Progenitor cell of endocrine pancreas (in vitro differentiated cells): ENCODE data around the gene PTPN14. TPM values are rescaled to one million over a fixed set of nuclear protein-coding genes. Genes with fewer than 3 reads are reported as not detected.

Experiments used
- DNase-seq: peaks from one replicate; pipeline ENCODE4 v3.0.0; 2021; ENCODE audit warnings: low spot score; ENCODE audit not compliant: unreplicated experiment
- H3K27ac Mint-ChIP-seq: 2 replicates; pipeline ENCODE4 v1.8.0; 2021; ENCODE audit warnings: mild to moderate bottlenecking, moderate library complexity, mixed read lengths
- H3K27me3 Mint-ChIP-seq: 2 replicates; pipeline ENCODE4 v1.8.0; 2021; ENCODE audit warnings: mixed read lengths
- H3K36me3 Mint-ChIP-seq: 2 replicates; pipeline ENCODE4 v1.8.0; 2022; ENCODE audit warnings: mixed read lengths; ENCODE audit not compliant: insufficient read depth
- H3K4me1 Mint-ChIP-seq: 2 replicates; pipeline ENCODE4 v1.8.0; 2021; ENCODE audit warnings: low read depth, mixed read lengths
- H3K4me3 Mint-ChIP-seq: 2 replicates; pipeline ENCODE4 v1.8.0; 2021; ENCODE audit warnings: low read depth, mild to moderate bottlenecking, moderate library complexity, mixed read lengths
- H3K9me3 Mint-ChIP-seq: 2 replicates; pipeline ENCODE4 v1.8.0; 2021; ENCODE audit warnings: low read depth, mixed read lengths
- CTCF ChIP-seq: fragments of 200-600 bp; sonication (generic); IDR thresholded peaks from one replicate; pipeline ENCODE4 v1.5.0; 2021; ENCODE audit warnings: antibody characterized with exemption, mild to moderate bottlenecking; ENCODE audit not compliant: unreplicated experiment
- total RNA-seq: library from RNA; stranded (reverse); gene quantifications from 2 replicates; pipeline ENCODE4 v1.2.1, GENCODE V29; 2021

PTPN14 gene
- total RNA-seq, 1 donor from 2014 or later, result 37.0 TPM

GRCh38 chr1:214475746-214476145, 75.7 kb downstream of the PTPN14 start:
- Mint-ChIP-seq H3K9me3 (peaks cover 3% of the 10 kb centered on the region), H3K36me3 (peaks cover 2% of the 10 kb centered on the region), H3K27me3 (no peaks in the 10 kb centered on the region), H3K27ac (no peak overlapping the region), H3K4me1 (peaks cover 48% of the 10 kb centered on the region), H3K4me3 (no peak overlapping the region)
- TF ChIP-seq CTCF, result no peak
- DNase-seq, result no peak

- H3K27me3 Mint-ChIP-seq, result no peaks in the 10 kb centered on the region
- DNase-seq, result no peak
- H3K9me3 Mint-ChIP-seq, result peaks cover 3% of the 10 kb centered on the region
- H3K4me1 Mint-ChIP-seq, result peaks cover 48% of the 10 kb centered on the region
- no peak for TF ChIP-seq CTCF
- no peak overlapping the region for H3K27ac Mint-ChIP-seq
- no peak overlapping the region for H3K4me3 Mint-ChIP-seq
- H3K36me3 Mint-ChIP-seq, result peaks cover 2% of the 10 kb centered on the region
Observed at GRCh38 chr1:214475331-214475730, 76.1 kb downstream of the PTPN14 start.

- Mint-ChIP-seq H3K4me1 (peaks cover 48% of the 10 kb centered on the region), H3K36me3 (peaks cover 2% of the 10 kb centered on the region), H3K27ac (peak overlapping the region; percentile 19), H3K4me3 (no peak overlapping the region), H3K27me3 (no peaks in the 10 kb centered on the region), H3K9me3 (peaks cover 3% of the 10 kb centered on the region)
- DNase-seq, result no peak
- no peak for TF ChIP-seq CTCF
Observed at GRCh38 chr1:214474467-214474866, 76.9 kb downstream of the PTPN14 start.

GRCh38 chr1:214473862-214474261, 77.5 kb downstream of the PTPN14 start:
- TF ChIP-seq CTCF, result no peak
- Mint-ChIP-seq H3K27me3 (no peaks in the 10 kb centered on the region), H3K4me1 (peaks cover 48% of the 10 kb centered on the region), H3K9me3 (peaks cover 3% of the 10 kb centered on the region), H3K36me3 (peaks cover 2% of the 10 kb centered on the region), H3K27ac (peak overlapping the region; percentile 19), H3K4me3 (no peak overlapping the region)
- no peak for DNase-seq

- Mint-ChIP-seq H3K4me1 (peaks cover 50% of the 10 kb centered on the region), H3K9me3 (peaks cover 3% of the 10 kb centered on the region), H3K27ac (peak overlapping the region; percentile 72)
Observed at GRCh38 chr1:214473387-214473786, 78.0 kb downstream of the PTPN14 start.

More at GRCh38 chr1:214473387-214473786, 78.0 kb downstream of the PTPN14 start:
- no peak for TF ChIP-seq CTCF
- peaks cover 2% of the 10 kb centered on the region for H3K36me3 Mint-ChIP-seq
- H3K27me3 Mint-ChIP-seq, result no peaks in the 10 kb centered on the region
- H3K4me3 Mint-ChIP-seq, result no peak overlapping the region
- DNase-seq, result no peak
